Stimulated activated naive B cell treated with anti-CD40 and anti-IgM and Interleukin-4, amounts not matched to agents 10 μg/mL and 1 μg/mL and 100 μg/mL, for 72 hours (primary cell): Measurements from ENCODE around the gene MTCH1.

ENCODE experiments used
- ATAC-seq, 2 donors: fragments of 150-1000 bp; cut with Tn5 transposase; replicated peaks; 2 replicates each; pipeline ENCODE4 v1.10.0; 2021; ENCODE audit warnings: moderate library complexity in 1 of 2
- DNase-seq: peaks from one replicate; pipeline ENCODE4 v3.0.0; 2021
- H3K27ac Mint-ChIP-seq: one replicate; pipeline ENCODE4 v1.8.0; 2022; ENCODE audit warnings: mild to moderate bottlenecking, mixed read lengths
- H3K27me3 Mint-ChIP-seq, 2 donors: one replicate each; pipeline ENCODE4 v1.8.0; 2022; ENCODE audit warnings: mixed read lengths in 2 of 2
- H3K36me3 Mint-ChIP-seq, 2 donors: one replicate each; pipeline ENCODE4 v1.8.0; 2022; ENCODE audit warnings: mixed read lengths in 2 of 2, mild to moderate bottlenecking in 1 of 2
- H3K4me1 Mint-ChIP-seq, 2 donors: one replicate each; pipeline ENCODE4 v1.8.0; 2022; ENCODE audit warnings: mixed read lengths in 2 of 2, mild to moderate bottlenecking in 1 of 2
- H3K4me3 Mint-ChIP-seq, 2 donors: one replicate each; pipeline ENCODE4 v1.8.0; 2022; ENCODE audit warnings: mild to moderate bottlenecking in 2 of 2, mixed read lengths in 2 of 2, moderate library complexity in 1 of 2
- H3K9me3 Mint-ChIP-seq, 2 donors: one replicate each; pipeline ENCODE4 v1.8.0; 2022; ENCODE audit warnings: mixed read lengths in 2 of 2, mild to moderate bottlenecking in 1 of 2

The MTCH1 gene

DNA sequence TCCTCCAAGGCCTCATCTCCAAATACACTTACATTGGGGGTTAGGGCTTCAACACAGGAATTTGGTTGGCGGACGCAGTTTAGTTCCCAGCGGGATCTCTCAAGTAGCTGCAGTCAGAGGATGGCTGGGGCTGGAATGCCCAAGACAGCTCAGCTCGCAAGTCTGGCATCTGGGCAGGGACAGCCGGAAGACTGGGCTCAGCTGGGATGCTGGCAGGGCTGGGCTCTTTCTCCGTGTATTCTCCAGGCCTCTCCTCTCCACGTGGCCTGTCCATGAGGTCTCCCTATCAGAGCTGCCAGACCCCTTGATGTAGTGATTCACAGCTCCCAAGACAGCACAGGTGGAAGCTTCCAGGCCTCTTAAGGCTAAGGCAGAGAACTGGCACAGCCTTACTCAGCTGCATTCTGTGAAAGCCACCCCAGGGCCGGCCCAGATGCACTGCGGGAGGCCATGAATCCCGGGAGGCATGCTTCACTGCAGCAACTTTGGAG lies 24.5 kb upstream of the MTCH1 start:
- Mint-ChIP-seq H3K36me3 (peaks cover 60 to 75% of the 10 kb centered on the region in 2 donors), H3K4me1 (peaks cover 28 to 59% of the 10 kb centered on the region in 2 donors), H3K9me3 (no peaks in the 10 kb centered on the region), H3K4me3 (peak overlapping the region in 1 of 2 donors; percentile 4), H3K27ac (peak overlapping the region; percentile 84), H3K27me3 (no peaks in the 10 kb centered on the region)
- ATAC-seq (no peak), DNase-seq (no peak)

DNA sequence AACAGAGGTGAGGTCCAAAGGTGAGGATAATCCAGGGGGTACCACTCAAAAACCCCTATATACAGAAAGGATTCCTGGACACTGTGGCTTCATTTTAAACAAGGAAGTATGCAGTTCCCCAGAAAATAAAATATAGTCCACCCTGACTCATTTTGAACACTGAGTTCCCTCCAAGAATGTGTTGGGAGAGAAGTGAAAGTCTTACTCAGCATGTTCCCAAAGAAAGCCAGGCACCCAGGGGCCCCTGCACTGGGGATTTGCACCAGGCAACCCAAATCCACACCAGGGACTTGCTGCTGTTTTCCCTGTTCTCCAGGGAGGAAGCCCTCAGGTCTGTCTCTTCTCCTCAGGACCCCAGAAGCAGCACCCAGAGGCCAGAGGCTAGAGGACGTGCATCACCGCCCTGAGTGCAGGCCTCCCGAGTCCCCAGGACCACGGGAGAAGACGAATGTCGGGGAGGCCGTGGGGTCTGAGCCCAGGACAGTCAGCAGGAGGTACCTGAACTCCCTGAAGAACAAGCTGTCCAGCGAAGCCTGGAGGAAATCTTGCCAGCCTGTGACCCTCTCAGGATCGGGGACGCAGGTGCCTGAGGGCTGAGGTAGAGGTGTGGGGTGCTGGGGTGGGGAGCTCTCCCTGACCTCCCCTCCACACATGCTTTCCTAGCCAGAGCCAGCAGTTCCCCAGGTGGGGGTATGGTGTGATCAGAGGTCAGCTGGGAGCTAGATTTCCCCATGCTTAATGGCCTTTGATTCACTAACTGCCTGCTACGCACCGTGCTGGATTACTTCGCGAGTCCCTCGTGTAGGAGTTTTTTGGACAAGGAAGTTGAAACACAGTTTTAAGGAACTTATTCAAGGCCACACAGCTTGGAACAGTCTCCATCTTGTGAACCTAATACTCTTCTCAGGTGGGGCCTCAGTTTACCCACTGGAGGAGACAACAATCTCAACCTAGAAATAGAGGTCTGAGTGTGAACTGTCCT lies 22.8 kb upstream of the MTCH1 start:
- Mint-ChIP-seq H3K27me3 (no peaks in the 10 kb centered on the region), H3K4me3 (peak overlapping the region; percentile 88 to 98), H3K36me3 (peaks cover 49 to 68% of the 10 kb centered on the region in 2 donors), H3K4me1 (peaks cover 34 to 75% of the 10 kb centered on the region in 2 donors), H3K27ac (peak overlapping the region; percentile 98), H3K9me3 (no peaks in the 10 kb centered on the region)
- ATAC-seq (no peak), DNase-seq (no peak)

DNA sequence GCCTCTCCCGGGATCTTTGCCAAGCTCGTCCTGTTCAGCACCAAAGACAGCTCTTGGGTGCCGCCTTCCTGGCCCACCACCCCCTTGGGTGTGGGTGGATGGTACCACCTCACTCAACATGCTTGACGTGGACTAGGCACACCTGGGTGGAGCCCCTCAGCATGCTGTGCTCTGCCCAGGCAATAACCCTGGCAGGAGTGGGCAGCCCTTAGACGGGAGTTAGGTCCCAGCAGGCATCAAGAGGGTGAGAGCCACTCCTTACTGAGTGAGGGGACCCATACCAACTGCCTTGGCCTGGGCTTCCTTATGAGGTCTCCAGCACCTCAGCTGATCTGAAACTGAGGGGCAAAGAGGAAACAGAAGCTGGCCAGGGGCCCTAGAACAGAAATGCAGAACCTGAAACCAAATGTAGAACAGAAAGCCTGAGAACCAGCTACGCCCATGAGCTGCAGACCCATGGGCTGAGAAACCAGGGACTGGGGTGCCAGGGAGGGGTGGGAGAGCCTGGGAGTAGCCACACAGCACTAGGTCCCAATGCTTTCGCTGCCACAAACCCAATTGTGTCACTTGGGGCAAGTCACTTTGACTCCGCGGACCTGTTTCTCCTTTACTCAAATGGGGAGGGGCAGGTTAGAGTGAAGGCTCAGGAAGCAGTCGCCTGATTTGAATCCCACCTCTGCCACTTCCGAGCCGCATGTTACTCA lies 21.5 kb upstream of the MTCH1 start:
- peak; percentile 39 for DNase-seq
- Mint-ChIP-seq H3K4me1 (peaks cover 39 to 79% of the 10 kb centered on the region in 2 donors), H3K4me3 (peak overlapping the region; percentile 88 to 98), H3K36me3 (peaks cover 40 to 58% of the 10 kb centered on the region in 2 donors), H3K27ac (peak overlapping the region; percentile 98), H3K9me3 (no peaks in the 10 kb centered on the region), H3K27me3 (no peaks in the 10 kb centered on the region)
- ATAC-seq, result peak; percentile 48 to 63

DNA sequence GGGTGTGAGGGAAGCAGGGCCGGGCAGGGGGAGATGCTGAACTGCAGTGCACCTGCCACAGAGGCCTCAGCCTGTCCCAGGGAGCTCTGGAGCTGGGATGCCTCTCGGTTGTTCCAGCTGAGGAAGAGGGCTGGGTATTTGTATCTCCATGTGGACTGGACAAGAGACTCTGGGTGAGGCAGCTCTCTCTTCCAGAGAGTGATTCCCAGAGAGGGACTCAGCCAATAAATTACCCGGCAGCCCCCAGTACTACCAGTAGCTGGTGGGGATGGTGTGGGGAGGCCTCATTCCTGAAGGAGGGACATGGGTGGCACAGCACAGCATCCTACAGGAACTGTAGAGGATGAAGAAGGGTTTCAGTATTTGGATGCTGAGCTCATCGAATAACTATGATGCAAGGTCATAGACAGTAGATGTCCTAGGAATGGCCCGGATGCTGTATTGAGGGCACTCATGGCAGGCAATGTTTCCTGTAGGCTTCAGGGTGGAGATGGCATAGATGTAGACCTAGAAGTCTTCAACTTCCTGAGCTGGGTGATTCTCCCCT lies 20.9 kb upstream of the MTCH1 start:
- Mint-ChIP-seq H3K4me1 (peaks cover 45 to 84% of the 10 kb centered on the region in 2 donors), H3K27ac (peak overlapping the region; percentile 98), H3K36me3 (peaks cover 38 to 56% of the 10 kb centered on the region in 2 donors), H3K9me3 (no peaks in the 10 kb centered on the region), H3K4me3 (peak overlapping the region; percentile 88 to 98), H3K27me3 (no peaks in the 10 kb centered on the region)
- peak in 1 of 2 donors; percentile 2 for ATAC-seq
- no peak for DNase-seq

DNA sequence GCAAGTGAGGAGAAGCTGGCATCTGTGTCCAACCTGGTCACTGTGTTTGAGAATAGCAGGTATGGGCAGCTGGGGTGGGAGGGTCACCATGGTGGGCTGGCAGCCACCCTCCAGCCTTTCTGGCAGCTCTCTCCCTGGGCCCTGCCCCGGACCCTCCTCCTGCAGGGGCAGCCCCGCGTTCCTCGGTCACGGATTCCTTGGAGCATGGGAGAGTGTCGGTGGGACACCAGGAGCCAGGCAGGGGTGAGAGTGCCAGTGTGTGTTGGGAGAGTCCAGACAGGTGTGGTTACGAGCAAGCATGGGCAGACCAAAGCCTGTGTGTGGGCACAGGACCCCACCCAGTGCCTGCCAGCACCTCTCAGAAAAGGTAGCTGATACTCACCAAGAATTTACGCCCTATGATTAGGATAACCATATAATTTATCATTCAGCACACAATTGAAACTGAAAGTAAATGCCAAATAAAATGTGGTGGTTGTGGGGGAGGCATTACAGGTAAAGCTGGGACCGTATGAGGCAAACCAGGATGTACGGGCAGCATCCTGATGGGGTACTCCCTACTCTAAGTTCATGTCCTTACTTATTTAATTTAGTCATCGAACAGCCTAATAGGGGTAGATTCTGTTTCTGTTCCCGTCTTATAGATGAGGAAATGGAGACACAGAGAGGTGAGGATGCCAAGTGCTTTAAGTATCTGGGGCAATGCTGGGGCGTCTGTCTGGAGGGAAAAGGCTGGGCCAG lies 20.0 kb upstream of the MTCH1 start:
- DNase-seq (no peak), ATAC-seq (peak; percentile 14 to 22)
- Mint-ChIP-seq H3K27me3 (no peaks in the 10 kb centered on the region), H3K9me3 (no peaks in the 10 kb centered on the region), H3K4me1 (peaks cover 47 to 81% of the 10 kb centered on the region in 2 donors), H3K4me3 (peak overlapping the region; percentile 88 to 98), H3K27ac (peak overlapping the region; percentile 98), H3K36me3 (peaks cover 33 to 48% of the 10 kb centered on the region in 2 donors)

DNA sequence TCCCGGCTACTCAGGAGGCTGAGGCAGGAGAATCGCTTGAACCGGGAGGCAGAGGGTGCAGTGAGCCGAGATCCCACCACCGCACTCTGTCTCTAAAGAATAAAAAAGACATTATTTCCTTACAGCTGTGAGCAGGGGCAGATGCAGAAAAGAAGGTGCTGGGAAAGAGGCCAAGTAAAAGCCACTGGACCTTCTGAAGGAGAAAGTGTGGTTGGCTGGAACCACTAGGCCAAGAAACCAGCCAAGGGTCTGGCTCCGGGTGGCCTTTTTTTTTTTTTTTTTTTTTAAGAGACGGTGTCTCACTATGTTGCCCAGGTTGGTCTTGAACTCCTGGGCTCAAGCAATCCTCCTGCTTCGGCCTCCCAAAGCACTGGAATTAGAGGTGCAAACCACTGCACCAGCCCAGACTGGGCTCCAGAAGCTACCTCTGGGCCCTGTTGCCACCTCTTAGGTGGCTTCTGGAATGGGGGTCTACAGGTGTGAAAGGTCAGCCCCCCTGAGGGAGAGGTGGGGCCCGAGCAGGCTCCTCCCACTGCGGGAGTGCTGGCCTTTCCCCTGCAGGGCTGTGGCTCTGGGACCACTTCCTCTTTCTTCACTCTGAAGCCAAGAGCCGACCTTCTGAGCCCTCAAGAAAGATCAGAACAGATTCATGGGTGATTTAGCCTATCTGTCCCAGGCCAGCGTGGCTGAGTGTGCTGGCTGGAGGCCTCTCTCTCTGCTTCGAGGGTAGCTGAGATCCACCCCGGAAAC lies 19.2 kb upstream of the MTCH1 start, which contains the start of gene FGD2:
FGD2 (plus strand) TSS at position 595 of the 750 bp plus-strand sequence. CDS start 163 bp downstream, outside the sequence.
- peak within 1 kb of the TSS; percentile 88 to 98 for H3K4me3 Mint-ChIP-seq
- peaks cover 25 to 40% of the 10 kb centered on the region in 2 donors for H3K36me3 Mint-ChIP-seq
- no peaks in the 10 kb centered on the region for H3K9me3 Mint-ChIP-seq
- DNase-seq (peak; percentile 82), ATAC-seq (peak; percentile 82 to 83)
- no peaks in the 10 kb centered on the region for H3K27me3 Mint-ChIP-seq
- peak within 1 kb of the TSS; percentile 98 for H3K27ac Mint-ChIP-seq
- peaks cover 48 to 75% of the 10 kb centered on the region in 2 donors for H3K4me1 Mint-ChIP-seq

DNA sequence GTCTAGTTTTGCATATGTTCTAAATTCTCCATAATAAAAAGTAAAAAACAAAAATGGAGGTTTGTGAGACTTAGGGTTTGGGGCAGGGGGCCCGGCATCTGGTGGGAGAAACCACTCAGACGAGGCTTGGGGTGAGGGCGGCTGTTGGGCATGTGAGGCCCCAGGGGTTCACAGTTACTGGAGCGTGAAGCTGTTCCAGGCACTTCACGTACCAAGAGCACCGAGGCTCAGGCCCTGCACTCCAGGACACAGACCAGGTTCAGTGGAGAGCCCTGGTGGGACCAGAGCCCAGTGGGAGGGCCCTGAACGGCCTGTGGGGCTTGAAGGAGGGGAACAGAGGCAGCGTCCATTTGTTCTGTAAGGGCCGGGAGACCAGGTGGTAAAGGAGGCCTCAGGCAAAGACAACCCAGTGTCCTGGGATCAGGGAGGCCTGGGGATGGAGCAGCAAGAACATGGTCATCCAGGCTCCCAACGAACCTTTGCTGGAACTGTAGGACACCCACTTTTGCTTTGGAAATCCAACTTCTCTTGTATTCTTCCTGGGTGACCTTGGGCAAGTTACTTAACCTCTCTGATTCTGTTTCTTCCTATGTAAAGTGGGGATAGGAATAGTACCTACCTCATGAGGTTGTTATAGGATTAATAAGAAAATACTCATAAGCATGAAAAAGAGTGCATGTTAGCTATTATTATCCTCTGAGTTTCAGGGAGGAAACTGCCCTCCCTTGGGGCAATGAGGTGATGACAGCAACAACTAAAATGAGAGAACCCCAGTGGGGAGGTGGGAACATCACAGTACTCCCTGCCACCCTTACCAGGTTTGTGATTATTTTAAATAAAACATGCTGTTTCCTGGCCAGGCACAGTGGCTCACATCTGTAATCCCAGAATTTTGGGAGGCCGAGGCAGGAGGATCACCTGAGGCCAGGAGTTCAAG lies 18.3 kb upstream of the MTCH1 start:
- Mint-ChIP-seq H3K27me3 (no peaks in the 10 kb centered on the region), H3K9me3 (no peaks in the 10 kb centered on the region), H3K4me1 (peaks cover 52 to 81% of the 10 kb centered on the region in 2 donors), H3K4me3 (peak overlapping the region; percentile 41 to 74), H3K36me3 (peaks cover 25 to 33% of the 10 kb centered on the region in 2 donors), H3K27ac (peak overlapping the region; percentile 94)
- ATAC-seq (peak; percentile 54 to 60), DNase-seq (peak; percentile 64)

DNA sequence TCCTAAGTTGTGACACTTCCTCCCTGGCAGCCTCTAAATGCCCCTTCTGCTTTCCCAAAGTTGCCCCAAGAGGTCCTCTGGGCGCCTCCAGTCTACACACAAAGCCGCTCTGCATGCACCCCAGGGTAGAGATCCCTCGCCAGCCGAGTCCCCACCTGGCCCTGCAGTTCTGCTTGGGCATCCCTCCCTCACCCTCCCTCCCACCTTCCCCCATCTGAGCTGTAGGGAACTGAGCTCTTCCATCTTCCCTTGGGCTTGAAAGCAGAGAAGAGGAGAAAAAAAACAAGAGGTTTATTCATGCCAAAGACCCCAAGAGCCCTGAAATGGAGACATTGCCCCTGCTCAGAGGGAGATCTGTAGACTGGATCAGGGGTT lies 13.7 kb upstream of the MTCH1 start:
- DNase-seq (no peak), ATAC-seq (no peak)
- no peak overlapping the region for H3K4me3 Mint-ChIP-seq
- H3K27ac Mint-ChIP-seq, result no peak overlapping the region
- H3K36me3 Mint-ChIP-seq, result no peaks in the 10 kb centered on the region
- H3K9me3 Mint-ChIP-seq, result no peaks in the 10 kb centered on the region
- H3K4me1 Mint-ChIP-seq, result peaks cover 36 to 49% of the 10 kb centered on the region in 2 donors
- no peaks in the 10 kb centered on the region for H3K27me3 Mint-ChIP-seq

DNA sequence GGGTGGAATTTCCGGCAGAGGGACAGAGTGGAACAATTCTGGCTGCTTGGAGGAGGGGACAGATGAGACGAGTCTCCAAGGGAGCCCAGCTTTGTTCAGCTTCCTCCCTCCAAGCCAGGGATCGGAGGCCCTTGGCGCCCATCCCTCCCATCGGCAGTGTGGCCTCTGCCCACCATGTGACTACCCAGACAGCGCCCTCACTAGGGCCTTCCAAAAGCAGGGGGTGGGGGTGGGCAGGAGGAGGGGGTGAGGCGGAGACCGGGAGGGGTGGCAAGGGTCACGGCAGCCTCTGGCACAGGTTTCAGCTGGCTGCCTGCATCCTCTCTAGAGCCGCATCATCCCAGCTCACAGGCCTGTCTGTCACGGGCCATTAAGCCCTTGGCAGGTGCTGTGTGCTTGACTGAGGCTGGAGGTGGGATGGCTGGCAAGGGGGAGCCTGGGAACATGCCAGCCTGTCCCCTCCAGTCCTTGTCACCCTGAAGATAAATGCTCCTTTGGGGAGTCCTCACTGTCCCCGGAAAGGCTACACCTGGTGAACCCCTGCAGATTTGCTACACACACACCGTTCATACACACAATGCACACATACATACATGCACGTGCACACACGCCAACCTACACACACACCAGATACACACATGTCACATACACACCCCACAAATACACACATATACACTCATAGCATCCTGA lies 13.2 kb upstream of the MTCH1 start:
- DNase-seq (no peak), ATAC-seq (peak in 1 of 2 donors; percentile 41)
- Mint-ChIP-seq H3K4me3 (no peak overlapping the region), H3K27me3 (no peaks in the 10 kb centered on the region), H3K27ac (peak overlapping the region; percentile 37), H3K36me3 (no peaks in the 10 kb centered on the region), H3K9me3 (no peaks in the 10 kb centered on the region), H3K4me1 (peaks cover 33 to 44% of the 10 kb centered on the region in 2 donors)

DNA sequence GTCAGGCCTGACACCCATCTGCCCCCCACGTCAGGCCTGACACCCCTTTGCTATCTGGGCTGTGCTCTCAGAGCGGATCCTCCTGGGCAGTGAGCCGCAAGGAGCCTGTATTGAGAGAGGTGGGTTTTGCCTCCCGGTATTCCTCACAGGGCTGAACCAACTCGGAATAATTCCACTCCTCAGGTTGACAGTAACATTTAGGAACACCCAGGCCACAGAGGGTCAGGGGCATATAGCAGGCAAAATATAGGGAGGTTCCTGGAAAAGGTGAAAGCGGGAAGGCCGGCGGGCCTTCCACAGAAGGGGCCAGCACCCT lies 12.7 kb upstream of the MTCH1 start:
- no peaks in the 10 kb centered on the region for H3K27me3 Mint-ChIP-seq
- H3K27ac Mint-ChIP-seq, result peak overlapping the region; percentile 67
- ATAC-seq (no peak), DNase-seq (no peak)
- H3K4me3 Mint-ChIP-seq, result no peak overlapping the region
- peaks cover 28 to 39% of the 10 kb centered on the region in 2 donors for H3K4me1 Mint-ChIP-seq
- no peaks in the 10 kb centered on the region for H3K36me3 Mint-ChIP-seq
- H3K9me3 Mint-ChIP-seq, result no peaks in the 10 kb centered on the region

DNA sequence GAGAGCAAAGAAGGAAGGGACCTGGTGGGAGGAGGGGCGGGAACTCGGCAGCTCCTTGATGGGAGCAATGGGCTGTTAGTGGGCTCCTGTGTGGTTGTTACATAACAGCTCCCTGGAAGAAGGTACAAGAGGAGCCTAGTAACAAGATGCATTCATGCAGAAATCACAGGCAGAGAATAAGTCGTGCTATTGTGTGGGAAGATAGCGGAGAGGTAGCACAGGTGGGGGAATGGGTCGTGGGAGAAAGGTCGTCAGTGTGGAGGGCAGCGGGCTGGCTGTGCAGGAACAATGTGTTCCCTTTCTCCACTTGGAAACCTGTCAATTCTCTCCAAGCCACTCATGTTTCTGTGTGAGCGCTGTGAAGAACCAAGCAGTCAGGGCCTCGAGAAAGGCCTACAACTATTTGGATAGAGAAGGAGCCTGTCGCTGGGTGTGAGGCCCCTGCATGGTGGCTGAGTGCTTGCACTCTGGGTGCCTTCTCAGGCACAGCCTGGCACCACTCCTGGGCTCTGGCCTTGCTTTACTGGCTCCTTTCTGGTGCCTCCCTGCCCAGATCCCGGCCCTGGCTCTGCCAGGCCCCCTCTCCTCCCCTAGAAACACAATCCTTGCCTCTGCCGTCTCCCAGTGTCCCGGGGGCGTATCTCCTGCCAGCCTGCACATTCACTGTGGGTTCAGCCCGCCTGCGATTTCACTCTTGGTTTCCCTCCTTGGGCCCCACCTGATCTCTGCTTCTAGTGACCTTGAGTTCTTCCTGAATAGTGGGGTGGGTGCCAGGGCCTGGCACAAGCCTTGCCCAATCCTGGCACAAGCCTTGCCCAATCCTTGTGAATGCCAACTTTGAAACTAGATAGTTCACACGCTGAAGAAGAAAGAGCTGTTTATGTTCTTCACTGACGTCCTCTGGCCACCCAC lies 12.1 kb upstream of the MTCH1 start:
- no peaks in the 10 kb centered on the region for H3K9me3 Mint-ChIP-seq
- ATAC-seq (no peak), DNase-seq (no peak)
- H3K27ac Mint-ChIP-seq, result peak overlapping the region; percentile 67
- H3K4me3 Mint-ChIP-seq, result no peak overlapping the region
- H3K4me1 Mint-ChIP-seq, result peaks cover 28 to 36% of the 10 kb centered on the region in 2 donors
- H3K27me3 Mint-ChIP-seq, result no peaks in the 10 kb centered on the region
- H3K36me3 Mint-ChIP-seq, result no peaks in the 10 kb centered on the region
